Articular chondrocyte of knee joint (primary cell): ENCODE measurements around the gene CCDC30. TPM values are rescaled to one million over a fixed set of nuclear protein-coding genes. Genes with fewer than 3 reads are reported as not detected.

Experiments used
- small RNA-seq: library from RNA; depleted of rRNA; stranded (forward); fragments of <200 nt; gene quantifications from one replicate; pipeline ENCODE3, GENCODE V24; 2012
- total RNA-seq: library from RNA; depleted of rRNA; stranded (reverse); fragments of >200 nt; gene quantifications from 2 replicates; pipeline ENCODE4 v1.2.3, GENCODE V29; 2012

The CCDC30 gene
- total RNA-seq = 2.6 and 3.4 TPM in 2 replicates

DNA sequence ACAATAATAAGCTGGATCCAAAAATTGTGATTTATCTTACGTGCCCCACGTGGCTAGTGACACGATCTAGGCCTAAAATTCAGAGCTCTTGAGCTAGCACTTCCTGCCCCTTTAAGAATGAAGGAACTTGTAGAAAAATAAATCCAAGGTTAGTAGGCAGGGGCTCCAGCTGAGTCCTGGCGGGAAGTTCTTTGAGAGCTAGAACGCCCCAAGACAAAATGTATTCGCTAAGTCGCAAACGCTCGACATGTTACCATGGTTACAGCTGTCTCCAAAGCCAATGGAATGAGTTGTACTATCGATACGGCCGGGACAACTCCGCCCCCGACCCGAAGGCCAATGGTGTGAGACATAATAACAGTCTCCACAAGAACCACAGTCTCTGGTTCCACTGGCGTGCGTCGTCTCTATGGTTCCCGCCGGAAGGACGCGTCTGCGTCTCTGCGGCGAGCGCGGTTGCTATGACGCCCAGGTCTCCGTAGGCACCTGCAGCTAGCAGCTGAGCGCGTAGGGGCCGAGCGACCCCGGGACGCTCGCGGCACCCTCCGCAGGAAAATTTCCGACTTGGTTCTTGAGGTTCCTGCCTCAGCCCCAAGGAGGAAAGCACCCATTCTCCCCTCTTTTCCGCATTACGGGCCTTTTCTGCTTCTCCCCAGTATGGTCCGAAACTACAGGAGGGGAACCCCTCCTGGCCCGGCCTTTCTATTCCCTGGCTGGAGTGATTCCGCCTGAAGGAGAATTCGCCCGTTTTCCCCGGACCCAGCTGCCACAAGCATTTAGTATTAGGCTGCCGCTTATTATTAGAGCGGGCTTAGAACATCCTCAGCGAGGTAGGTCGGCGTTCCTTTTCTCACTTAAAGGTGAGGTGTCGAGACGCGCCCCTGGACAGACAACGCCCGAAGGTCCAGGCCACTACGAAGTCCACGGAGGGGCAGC, at the start of gene CCDC30:
CCDC30 (plus strand) TSS at position 459 of the 936 bp plus-strand sequence. CDS start 17,266 bp downstream, outside the sequence.

DNA sequence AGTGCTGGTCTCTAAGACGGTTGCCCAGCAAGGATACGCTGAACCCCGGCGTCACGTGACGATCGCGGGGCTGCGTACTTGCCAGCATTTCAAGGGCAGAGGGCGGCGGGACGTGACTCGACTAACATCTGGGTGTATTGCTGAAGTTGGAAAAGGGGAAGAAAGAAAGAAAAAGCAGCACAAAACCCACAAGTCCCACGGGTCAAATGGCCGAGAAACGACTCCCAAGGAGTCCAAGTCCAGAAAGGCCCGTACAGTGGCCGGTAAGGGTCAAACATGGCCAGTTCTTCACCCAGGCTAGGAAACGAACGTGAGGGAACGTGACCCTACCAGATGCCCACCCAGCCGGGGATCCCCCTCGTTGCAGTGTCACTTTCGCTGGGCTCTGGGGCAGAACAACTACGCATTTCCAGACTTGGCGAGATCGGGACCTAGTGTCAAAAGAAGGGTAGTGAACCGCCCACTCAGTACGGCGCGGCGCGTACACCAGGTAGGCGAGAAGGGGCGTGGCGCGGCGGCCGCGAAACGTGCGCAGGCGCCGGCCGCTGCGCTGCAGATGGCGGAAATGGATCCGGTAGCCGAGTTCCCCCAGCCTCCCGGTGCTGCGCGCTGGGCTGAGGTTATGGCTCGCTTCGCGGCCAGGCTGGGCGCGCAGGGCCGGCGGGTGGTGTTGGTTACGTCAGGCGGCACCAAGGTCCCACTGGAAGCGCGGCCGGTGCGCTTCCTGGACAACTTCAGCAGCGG, 6.9 kb upstream of the CCDC30 start, which contains the start of the genes PPCS and ZMYND12:
PPCS (plus strand) TSS at position 534 of the 744 bp plus-strand sequence; CDS start at position 557, 23 bp downstream.
ZMYND12 (minus strand) TSS at position 13 of the 744 bp plus-strand sequence. CDS start 25 bp downstream, outside the sequence.

DNA sequence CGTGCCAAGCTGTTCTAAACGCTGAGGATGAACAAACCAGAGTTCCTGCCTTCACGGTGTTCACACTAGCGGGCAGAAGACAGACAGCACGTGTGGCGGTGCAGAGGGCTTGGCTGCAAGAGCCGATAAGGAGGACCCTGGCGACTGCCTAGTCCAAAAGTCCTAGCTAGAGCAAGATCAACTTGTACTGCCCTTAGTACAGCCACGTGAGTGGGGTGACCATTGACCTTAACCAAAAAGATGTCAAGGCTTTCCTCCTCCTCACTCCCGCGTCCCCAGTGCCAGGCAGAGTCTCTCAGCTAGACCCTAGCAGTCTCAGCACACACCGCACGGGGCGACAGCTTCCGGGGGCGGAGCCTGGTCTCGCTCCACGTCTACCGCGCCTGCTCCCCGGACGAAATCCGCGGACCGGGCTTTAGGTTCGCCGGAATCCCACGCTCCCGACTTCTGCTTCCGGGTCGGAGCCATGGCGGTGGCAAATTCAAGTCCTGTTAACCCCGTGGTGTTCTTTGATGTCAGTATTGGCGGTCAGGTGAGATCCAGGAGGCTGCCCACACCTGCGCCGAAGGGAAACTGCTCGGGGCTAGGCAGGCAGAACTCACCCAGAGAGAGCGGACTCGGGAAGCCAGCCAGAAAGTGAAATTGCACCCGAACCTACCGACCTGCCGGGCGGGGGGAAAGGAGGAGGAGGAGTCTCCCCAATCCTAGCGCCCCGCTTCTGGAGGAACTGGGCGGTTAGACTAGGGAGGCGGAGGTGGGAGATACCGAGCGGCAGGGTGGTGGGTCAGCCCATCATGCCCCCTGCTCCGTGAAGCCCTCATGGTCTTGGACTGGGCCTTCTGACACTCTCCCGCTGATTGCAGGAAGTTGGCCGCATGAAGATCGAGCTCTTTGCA, 195.1 kb downstream of the CCDC30 start, which contains the start of gene PPIH:
PPIH (plus strand) TSS at position 443 of the 896 bp plus-strand sequence; CDS start at position 467, 24 bp downstream.

GRCh38 chr1:42681741-42682483, 218.8 kb downstream of the CCDC30 start, which contains the start of gene YBX1:
YBX1 (plus strand) TSS chr1:42682418; CDS start chr1:42682566, 148 bp downstream.

Small RNA genes within 50 kb of the gene (small RNA-seq; reads per million reads assigned to genes)
- gene RNU6-536P (not detected), gene TMSB4XP1 (not detected)

Other genes starting within 250 kb of the CCDC30 start
- 45.4 and 47.7 TPM in 2 replicates for gene FOXJ3, start 128.1 kb upstream of the CCDC30 start, total RNA-seq
- 0.11 and 0.13 TPM in 2 replicates for gene RIMKLA, start 82.5 kb upstream of the CCDC30 start, total RNA-seq
- gene ZMYND12, start 7.3 kb upstream of the CCDC30 start, total RNA-seq = 1.4 and 2.2 TPM in 2 replicates
- gene PPCS, start 6.7 kb upstream of the CCDC30 start, total RNA-seq = 49.5 and 61.9 TPM in 2 replicates
- 23.3 and 25.3 TPM in 2 replicates for gene PPIH, start 195.1 kb downstream of the CCDC30 start, total RNA-seq
- 669 and 745 TPM in 2 replicates for gene YBX1, start 219.1 kb downstream of the CCDC30 start, total RNA-seq